Neural cell (in vitro differentiated cells): ENCODE measurements around the gene PRRT1. TPM values are rescaled to one million over a fixed set of nuclear protein-coding genes. Genes with fewer than 3 reads are reported as not detected.

Source experiments
- H2AFZ ChIP-seq: fragments of 200-600, 300-800 bp; sonication (generic), shearing (Covaris generic); 2 replicates; pipeline ENCODE4 v1.6.0; 2014; ENCODE audit warnings: low read depth, mild to moderate bottlenecking, antibody characterized with exemption, low read length, moderate library complexity
- H3F3A ChIP-seq: fragments of 200-600 bp; shearing (Covaris generic); 2 replicates; pipeline ENCODE4 v1.6.1; 2016; ENCODE audit warnings: mild to moderate bottlenecking, moderate library complexity, mixed read lengths, antibody characterized with exemption, low read length; ENCODE audit not compliant: insufficient read depth, poor library complexity, severe bottlenecking
- H3K27ac ChIP-seq: fragments of 200-600, 300-800 bp; sonication (generic), shearing (Covaris generic); 2 replicates; pipeline ENCODE4 v1.5.1; 2014; ENCODE audit warnings: mild to moderate bottlenecking, low read length, moderate library complexity
- H3K27me3 ChIP-seq: fragments of 300-800, 200-600 bp; sonication (generic), shearing (Covaris generic); 2 replicates; pipeline ENCODE4 v1.6.0; 2014; ENCODE audit warnings: mild to moderate bottlenecking, low read depth, low read length, moderate library complexity; ENCODE audit not compliant: insufficient read depth
- H3K36me3 ChIP-seq: fragments of 300-800, 200-600 bp; sonication (generic), shearing (Covaris generic); 2 replicates; pipeline ENCODE4 v1.5.1; 2014; ENCODE audit warnings: mild to moderate bottlenecking, antibody characterized with exemption, low read length, moderate library complexity; ENCODE audit not compliant: insufficient read depth
- H3K4me2 ChIP-seq: fragments of 300-800, 200-600 bp; sonication (generic), shearing (Covaris generic); 2 replicates; pipeline ENCODE4 v1.6.0; 2014; ENCODE audit warnings: mild to moderate bottlenecking, low read length
- H3K4me3 ChIP-seq: fragments of 300-800, 200-600 bp; sonication (generic), shearing (Covaris generic); 2 replicates; pipeline ENCODE4 v1.5.1; 2014; ENCODE audit warnings: mild to moderate bottlenecking, low read length, moderate library complexity
- H3K79me2 ChIP-seq: fragments of 200-600 bp; shearing (Covaris generic); replicated peaks from 2 replicates; pipeline ENCODE4 v1.6.0; 2014; ENCODE audit warnings: mild to moderate bottlenecking, low read length, moderate library complexity; ENCODE audit not compliant: insufficient read depth
- H3K9ac ChIP-seq: fragments of 300-800, 200-600 bp; sonication (generic), shearing (Covaris generic); 2 replicates; pipeline ENCODE4 v1.6.1; 2016; ENCODE audit warnings: mild to moderate bottlenecking, low read length, mixed read lengths
- H3K9me2 ChIP-seq: fragments of 200-600 bp; shearing (Covaris generic); 2 replicates; pipeline ENCODE4 v1.6.1; 2016; ENCODE audit warnings: mild to moderate bottlenecking, low read length, mixed read lengths; ENCODE audit not compliant: insufficient read depth
- H3K9me3 ChIP-seq: fragments of 200-600, 300-800 bp; sonication (generic), shearing (Covaris generic); 2 replicates; pipeline ENCODE4 v1.6.1; 2016; ENCODE audit warnings: mild to moderate bottlenecking, mixed run types, low read length, moderate library complexity, mixed read lengths
- H4K20me1 ChIP-seq: fragments of 200-600 bp; shearing (Covaris generic); 2 replicates; pipeline ENCODE4 v1.6.1; 2016; ENCODE audit warnings: mild to moderate bottlenecking, mixed run types; ENCODE audit not compliant: insufficient read depth
- CTCF ChIP-seq: fragments of 450-650 bp; IDR thresholded peaks from 2 replicates; pipeline ENCODE4 v1.5.1; 2014; ENCODE audit warnings: antibody characterized with exemption, mild to moderate bottlenecking, moderate library complexity; ENCODE audit not compliant: poor library complexity, severe bottlenecking
- EP300 ChIP-seq: fragments of 450-650 bp; conservative IDR thresholded peaks from 2 replicates; pipeline ENCODE4 v1.6.1; 2014; ENCODE audit warnings: antibody characterized with exemption, mild to moderate bottlenecking, moderate library complexity; ENCODE audit not compliant: poor library complexity, severe bottlenecking
- EZH2 ChIP-seq: fragments of 200-600, 300-800 bp; shearing (Covaris generic), sonication (generic); IDR thresholded peaks from 2 replicates; pipeline ENCODE4 v1.6.1; 2014; ENCODE audit warnings: antibody characterized with exemption, low read length, borderline replicate concordance, mild to moderate bottlenecking; ENCODE audit not compliant: insufficient read depth, poor library complexity, severe bottlenecking
- MXI1 ChIP-seq: fragments of 450-650 bp; conservative IDR thresholded peaks from 2 replicates; pipeline ENCODE4 v1.6.1; 2014; ENCODE audit warnings: antibody characterized with exemption, mild to moderate bottlenecking; ENCODE audit not compliant: poor library complexity, severe bottlenecking
- POLR2AphosphoS5 ChIP-seq: IDR thresholded peaks from 2 replicates; pipeline ENCODE4 v1.6.1; 2012
- RAD21 ChIP-seq: fragments of 450-650 bp; conservative IDR thresholded peaks from 2 replicates; pipeline ENCODE4 v1.6.1; 2014; ENCODE audit warnings: antibody characterized with exemption, mild to moderate bottlenecking, moderate library complexity
- REST ChIP-seq: IDR thresholded peaks from 2 replicates; pipeline ENCODE4 v1.6.1; 2012; ENCODE audit warnings: borderline replicate concordance
- SMC3 ChIP-seq: fragments of 450-650 bp; conservative IDR thresholded peaks from 2 replicates; pipeline ENCODE4 v1.6.1; 2014; ENCODE audit warnings: antibody characterized with exemption, mild to moderate bottlenecking, moderate library complexity; ENCODE audit not compliant: poor library complexity
- TAF1 ChIP-seq: IDR thresholded peaks from 2 replicates; pipeline ENCODE4 v1.6.1; 2012; ENCODE audit warnings: low read depth
- polyA plus RNA-seq: library from polyadenylated mRNA; depleted of rRNA; stranded (reverse); fragments of >200 nt; gene quantifications from 2 replicates; pipeline ENCODE4 v1.2.3, GENCODE V29; 2014

PRRT1 gene
- polyA plus RNA-seq, 1 donor from 2014 or later: 0.22 TPM

GRCh38 chr6:32175711-32176475 lies 24.2 kb upstream of the PRRT1 start, which contains the start of gene AGPAT1:
TSS of gene AGPAT1 (minus strand) at chr6:32176084. CDS start at chr6:32171496, 4,588 bp downstream.
- no peaks in the 10 kb centered on the region for H4K20me1 ChIP-seq
- peak within 1 kb of the TSS; percentile 97 for H3K27ac ChIP-seq
- no peaks in the 10 kb centered on the region for H3K9me3 ChIP-seq
- no peaks in the 10 kb centered on the region for H3K36me3 ChIP-seq
- H3F3A ChIP-seq: peaks cover 4% of the 10 kb centered on the region
- TF ChIP-seq TAF1: peak; percentile 83
- TF ChIP-seq SMC3: peak; percentile 27
- no peak for TF ChIP-seq CTCF
- peak; percentile 89 for TF ChIP-seq POLR2AphosphoS5
- no peak for TF ChIP-seq EZH2
- TF ChIP-seq MXI1: peak; percentile 30
- TF ChIP-seq EP300: no peak
- TF ChIP-seq RAD21: no peak
- TF ChIP-seq REST: no peak
- H2AFZ ChIP-seq: peak within 1 kb of the TSS; percentile 69
- H3K79me2 ChIP-seq: peaks cover 51% of the 10 kb centered on the region
- H3K9me2 ChIP-seq: no peaks in the 10 kb centered on the region
- peak within 1 kb of the TSS; percentile 91 for H3K4me3 ChIP-seq
- peak within 1 kb of the TSS; percentile 90 for H3K4me2 ChIP-seq
- no peaks in the 10 kb centered on the region for H3K27me3 ChIP-seq
- H3K9ac ChIP-seq: peak within 1 kb of the TSS; percentile 99

- Histone ChIP-seq H3K79me2 (peaks cover 48% of the 10 kb centered on the region), H3F3A (peaks cover 4% of the 10 kb centered on the region), H3K4me3 (peak overlapping the region; percentile 91), H4K20me1 (no peaks in the 10 kb centered on the region), H3K9me2 (no peaks in the 10 kb centered on the region), H3K27ac (peak overlapping the region; percentile 97), H3K9ac (peak overlapping the region; percentile 99), H3K27me3 (no peaks in the 10 kb centered on the region), H3K9me3 (no peaks in the 10 kb centered on the region), H3K36me3 (no peaks in the 10 kb centered on the region), H3K4me2 (peak overlapping the region; percentile 88), H2AFZ (peak overlapping the region; percentile 69)
- no peak for TF ChIP-seq TAF1
- no peak for TF ChIP-seq SMC3
- no peak for TF ChIP-seq POLR2AphosphoS5
- peak; percentile 25 for TF ChIP-seq MXI1
These were observed 23.6 kb upstream of the PRRT1 start for GRCh38 chr6:32175322-32175710.
